ENCODE data around the gene KRTAP3-3.
A peak's percentile ranks its signal among the peaks of the same experiment; 100 is the strongest.

KRTAP3-3 gene

DNA sequence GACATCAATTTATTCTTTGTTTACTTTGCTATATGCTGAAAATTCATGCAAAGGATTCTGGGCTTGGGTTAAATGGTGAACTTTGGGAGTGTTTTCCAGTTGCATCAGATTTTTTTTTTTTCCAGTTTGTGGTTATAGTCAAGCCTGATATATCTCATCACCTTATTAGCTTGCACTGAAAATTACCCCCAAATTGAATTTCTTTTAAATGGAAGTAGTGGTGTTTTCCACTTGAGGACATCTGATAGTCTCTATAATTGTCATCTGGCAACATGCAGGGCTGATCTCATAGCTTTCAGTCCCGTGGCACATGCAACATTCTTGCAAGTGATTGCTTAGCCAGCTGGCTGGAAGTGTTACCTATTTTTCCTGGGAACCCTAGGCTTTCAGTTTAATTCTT lies 19.6 kb upstream of the KRTAP3-3 start:
- Histone ChIP-seq H3K9me3 (ENCODE audit: insufficient read depth, low read length) (no peaks in the 10 kb centered on the region), H3K36me3 (ENCODE audit: insufficient read depth, insufficient read length, low read length) (no peaks in the 10 kb centered on the region), H3K9ac (ENCODE audit: insufficient read length, low read depth) (no peak overlapping the region), H3K27me3 (ENCODE audit: insufficient read depth, insufficient read length) (no peaks in the 10 kb centered on the region), H3K4me3 (ENCODE audit: insufficient read length, low read depth) (no peak overlapping the region), H3K4me1 (ENCODE audit: insufficient read depth, insufficient read length) (peaks cover 3% of the 10 kb centered on the region)
- TF ChIP-seq YY1 (IDR thresholded peaks at IDR 0.05; ENCODE audit: insufficient read depth, insufficient read length) (no peak), SUZ12 (IDR thresholded peaks at IDR 0.05; ENCODE audit: extremely low read depth, insufficient read depth, insufficient read length) (no peak), ZNF274 (IDR thresholded peaks at IDR 0.05; ENCODE audit: low read depth, low read length) (no peak)
- DNase-seq (ENCODE audit: low read depth, low spot score): no peak

GRCh38 chr17:41013181-41013580 lies 19.2 kb upstream of the KRTAP3-3 start:
- H3K4me3 ChIP-seq (ENCODE audit: insufficient read length, low read depth): no peak overlapping the region
- TF ChIP-seq ZNF274 (IDR thresholded peaks at IDR 0.05; ENCODE audit: low read depth, low read length): no peak
- no peak for TF ChIP-seq SUZ12 (IDR thresholded peaks at IDR 0.05; ENCODE audit: extremely low read depth, insufficient read depth, insufficient read length)
- no peak for TF ChIP-seq YY1 (IDR thresholded peaks at IDR 0.05; ENCODE audit: insufficient read depth, insufficient read length)
- H3K4me1 ChIP-seq (ENCODE audit: insufficient read depth, insufficient read length): peaks cover 4% of the 10 kb centered on the region
- no peak for DNase-seq (ENCODE audit: low read depth, low spot score)
- H3K36me3 ChIP-seq (ENCODE audit: insufficient read depth, insufficient read length, low read length): no peaks in the 10 kb centered on the region
- H3K9ac ChIP-seq (ENCODE audit: insufficient read length, low read depth): no peak overlapping the region
- H3K9me3 ChIP-seq (ENCODE audit: insufficient read depth, low read length): no peaks in the 10 kb centered on the region
- H3K27me3 ChIP-seq (ENCODE audit: insufficient read depth, insufficient read length): no peaks in the 10 kb centered on the region

GRCh38 chr17:41012326-41013120 lies 18.6 kb upstream of the KRTAP3-3 start:
- Histone ChIP-seq H3K4me1 (ENCODE audit: insufficient read depth, insufficient read length) (peaks cover 4% of the 10 kb centered on the region), H3K4me3 (ENCODE audit: insufficient read length, low read depth) (no peak overlapping the region), H3K9me3 (ENCODE audit: insufficient read depth, low read length) (no peaks in the 10 kb centered on the region), H3K27me3 (ENCODE audit: insufficient read depth, insufficient read length) (no peaks in the 10 kb centered on the region), H3K9ac (ENCODE audit: insufficient read length, low read depth) (no peak overlapping the region), H3K36me3 (ENCODE audit: insufficient read depth, insufficient read length, low read length) (no peaks in the 10 kb centered on the region)
- TF ChIP-seq SUZ12 (IDR thresholded peaks at IDR 0.05; ENCODE audit: extremely low read depth, insufficient read depth, insufficient read length): no peak
- TF ChIP-seq ZNF274 (IDR thresholded peaks at IDR 0.05; ENCODE audit: low read depth, low read length): no peak
- TF ChIP-seq YY1 (IDR thresholded peaks at IDR 0.05; ENCODE audit: insufficient read depth, insufficient read length): no peak
- DNase-seq (ENCODE audit: low read depth, low spot score): no peak

DNA sequence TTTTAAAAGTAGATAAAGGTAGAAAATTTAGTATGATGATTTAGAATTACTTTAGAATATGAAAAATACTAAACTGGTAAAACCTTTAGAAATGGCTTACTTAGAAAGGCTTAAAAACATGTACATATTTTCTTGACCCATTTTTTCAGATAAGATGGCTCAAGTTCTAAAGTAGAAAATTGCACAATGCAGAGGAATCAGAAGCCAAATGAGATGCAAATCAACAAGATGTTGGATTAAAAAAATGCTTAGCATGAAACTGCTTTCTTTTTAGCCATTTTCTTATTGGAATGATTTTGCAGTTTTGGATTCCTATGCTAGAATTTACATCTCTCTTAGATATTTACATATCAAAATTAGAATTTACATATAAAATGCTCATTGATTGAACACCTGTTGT lies 16.5 kb upstream of the KRTAP3-3 start:
- H3K9me3 ChIP-seq (ENCODE audit: insufficient read depth, low read length): no peaks in the 10 kb centered on the region
- TF ChIP-seq SUZ12 (IDR thresholded peaks at IDR 0.05; ENCODE audit: extremely low read depth, insufficient read depth, insufficient read length) (no peak), YY1 (IDR thresholded peaks at IDR 0.05; ENCODE audit: insufficient read depth, insufficient read length) (no peak), ZNF274 (IDR thresholded peaks at IDR 0.05; ENCODE audit: low read depth, low read length) (no peak)

GRCh38 chr17:41009936-41010335 lies 16.0 kb upstream of the KRTAP3-3 start:
- no peak overlapping the region for H3K9ac ChIP-seq (ENCODE audit: insufficient read length, low read depth)
- no peak overlapping the region for H3K4me3 ChIP-seq (ENCODE audit: insufficient read length, low read depth)
- no peaks in the 10 kb centered on the region for H3K36me3 ChIP-seq (ENCODE audit: insufficient read depth, insufficient read length, low read length)
- no peaks in the 10 kb centered on the region for H3K27me3 ChIP-seq (ENCODE audit: insufficient read depth, insufficient read length)
- DNase-seq (ENCODE audit: low read depth, low spot score): no peak
- H3K9me3 ChIP-seq (ENCODE audit: insufficient read depth, low read length): no peaks in the 10 kb centered on the region
- no peak for TF ChIP-seq SUZ12 (IDR thresholded peaks at IDR 0.05; ENCODE audit: extremely low read depth, insufficient read depth, insufficient read length)
- no peak for TF ChIP-seq YY1 (IDR thresholded peaks at IDR 0.05; ENCODE audit: insufficient read depth, insufficient read length)
- no peak for TF ChIP-seq ZNF274 (IDR thresholded peaks at IDR 0.05; ENCODE audit: low read depth, low read length)
- H3K4me1 ChIP-seq (ENCODE audit: insufficient read depth, insufficient read length): peaks cover 4% of the 10 kb centered on the region

More for the DNA sequence above, 16.5 kb upstream of the KRTAP3-3 start:
- peaks cover 4% of the 10 kb centered on the region for H3K4me1 ChIP-seq (ENCODE audit: insufficient read depth, insufficient read length)
- no peak for DNase-seq (ENCODE audit: low read depth, low spot score)
- H3K9ac ChIP-seq (ENCODE audit: insufficient read length, low read depth): no peak overlapping the region
- no peak overlapping the region for H3K4me3 ChIP-seq (ENCODE audit: insufficient read length, low read depth)
- H3K27me3 ChIP-seq (ENCODE audit: insufficient read depth, insufficient read length): no peaks in the 10 kb centered on the region
- H3K36me3 ChIP-seq (ENCODE audit: insufficient read depth, insufficient read length, low read length): no peaks in the 10 kb centered on the region

DNA sequence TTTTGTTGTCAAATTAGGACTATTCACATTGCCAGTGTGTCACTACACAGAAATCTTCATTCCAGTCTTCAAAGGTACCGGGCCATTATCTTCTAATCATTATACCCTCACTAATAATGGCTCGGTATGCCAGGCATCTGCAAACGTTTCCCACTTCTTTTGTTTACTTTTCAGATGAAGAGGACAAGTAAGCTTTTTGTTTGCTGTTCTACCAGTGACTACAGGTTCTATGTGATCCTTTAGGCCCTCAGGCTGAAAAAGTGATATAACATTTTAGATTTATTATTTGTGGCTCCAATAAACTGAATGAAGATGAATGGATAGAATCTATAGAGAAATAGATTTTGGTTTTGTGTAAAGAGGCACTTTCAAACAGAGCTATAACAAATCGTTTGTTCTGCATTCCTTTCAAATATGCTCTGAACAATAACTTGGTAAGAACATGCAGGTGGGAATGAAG lies 15.4 kb upstream of the KRTAP3-3 start:
- Histone ChIP-seq H3K4me3 (ENCODE audit: insufficient read length, low read depth) (no peak overlapping the region), H3K27me3 (ENCODE audit: insufficient read depth, insufficient read length) (no peaks in the 10 kb centered on the region), H3K9me3 (ENCODE audit: insufficient read depth, low read length) (no peaks in the 10 kb centered on the region), H3K36me3 (ENCODE audit: insufficient read depth, insufficient read length, low read length) (no peaks in the 10 kb centered on the region), H3K9ac (ENCODE audit: insufficient read length, low read depth) (no peak overlapping the region), H3K4me1 (ENCODE audit: insufficient read depth, insufficient read length) (peaks cover 4% of the 10 kb centered on the region)
- peak; percentile 18 for DNase-seq (ENCODE audit: low read depth, low spot score)
- TF ChIP-seq SUZ12 (IDR thresholded peaks at IDR 0.05; ENCODE audit: extremely low read depth, insufficient read depth, insufficient read length) (no peak), YY1 (IDR thresholded peaks at IDR 0.05; ENCODE audit: insufficient read depth, insufficient read length) (no peak)

DNA sequence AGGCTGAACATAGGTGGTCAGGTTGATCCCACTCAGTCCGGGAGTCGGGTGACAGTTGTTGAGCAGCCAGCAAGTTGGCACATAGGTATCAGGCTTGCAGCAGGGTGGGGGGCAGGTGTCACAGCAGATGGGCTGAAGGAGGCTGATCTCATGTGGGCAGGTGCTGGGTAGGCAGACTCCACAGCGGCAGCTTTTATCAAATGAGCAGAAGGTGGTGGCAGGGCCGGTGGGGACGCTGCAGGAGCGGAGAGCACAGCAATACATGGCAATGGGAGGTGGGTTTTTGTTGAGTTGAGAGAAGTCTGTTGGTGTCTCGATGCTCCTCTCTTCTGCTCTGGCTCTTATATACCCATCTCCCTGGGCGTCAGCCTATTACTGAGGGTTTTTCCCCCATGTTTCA lies 14.8 kb upstream of the KRTAP3-3 start, which contains the start of gene KRTAP3-1:
TSS of gene KRTAP3-1 (minus strand) at position 318 of the 400 bp plus-strand sequence. CDS start at position 264, 54 bp downstream.
- H3K4me1 ChIP-seq (ENCODE audit: insufficient read depth, insufficient read length): peaks cover 4% of the 10 kb centered on the region
- H3K27me3 ChIP-seq (ENCODE audit: insufficient read depth, insufficient read length): no peaks in the 10 kb centered on the region
- H3K9me3 ChIP-seq (ENCODE audit: insufficient read depth, low read length): no peaks in the 10 kb centered on the region
- H3K4me3 ChIP-seq (ENCODE audit: insufficient read length, low read depth): no peak within 1 kb of the TSS
- no peak within 1 kb of the TSS for H3K9ac ChIP-seq (ENCODE audit: insufficient read length, low read depth)
- no peaks in the 10 kb centered on the region for H3K36me3 ChIP-seq (ENCODE audit: insufficient read depth, insufficient read length, low read length)
- TF ChIP-seq YY1 (IDR thresholded peaks at IDR 0.05; ENCODE audit: insufficient read depth, insufficient read length) (no peak), ZNF274 (IDR thresholded peaks at IDR 0.05; ENCODE audit: low read depth, low read length) (no peak), SUZ12 (IDR thresholded peaks at IDR 0.05; ENCODE audit: extremely low read depth, insufficient read depth, insufficient read length) (no peak)
- DNase-seq (ENCODE audit: low read depth, low spot score): no peak
